ENCODE data around the gene PDE3A.
"Not testable (repeated sequence)": the region's sequence is repeated elsewhere in the genome, so short reads cannot be mapped to it uniquely, and the experiment has no call there.

Gene PDE3A

GRCh38 chr12:20615020-20615419 lies 246.7 kb downstream of the PDE3A start:
- DNase-seq (ENCODE audit: low spot score): not testable (repeated sequence)

GRCh38 chr12:20616093-20616492 lies 247.8 kb downstream of the PDE3A start:
- DNase-seq (ENCODE audit: low spot score): no peak

- DNase-seq (ENCODE audit: low spot score): no peak
Measured at GRCh38 chr12:20620261-20620660, 251.9 kb downstream of the PDE3A start.

GRCh38 chr12:20624718-20625117 lies 256.4 kb downstream of the PDE3A start:
- DNase-seq (ENCODE audit: low spot score): peak; percentile 10

GRCh38 chr12:20625531-20625930 lies 257.2 kb downstream of the PDE3A start:
- DNase-seq (ENCODE audit: low spot score): no peak

GRCh38 chr12:20627001-20627588 lies 258.8 kb downstream of the PDE3A start:
- no peak for DNase-seq (ENCODE audit: low spot score)

GRCh38 chr12:20628226-20628787 lies 260.0 kb downstream of the PDE3A start:
- no peak for DNase-seq (ENCODE audit: low spot score)

GRCh38 chr12:20628999-20629398 lies 260.7 kb downstream of the PDE3A start:
- DNase-seq (ENCODE audit: low spot score): no peak

GRCh38 chr12:20629414-20630156 lies 261.2 kb downstream of the PDE3A start:
- DNase-seq (ENCODE audit: low spot score): no peak

GRCh38 chr12:20631711-20632110 lies 263.4 kb downstream of the PDE3A start:
- DNase-seq (ENCODE audit: low spot score): peak; percentile 35

GRCh38 chr12:20641106-20641505 lies 272.8 kb downstream of the PDE3A start:
- no peak for DNase-seq (ENCODE audit: low spot score)

GRCh38 chr12:20643822-20644221 lies 275.5 kb downstream of the PDE3A start:
- DNase-seq (ENCODE audit: low spot score): no peak

GRCh38 chr12:20646239-20646827 lies 278.0 kb downstream of the PDE3A start:
- DNase-seq (ENCODE audit: low spot score): peak; percentile 62

GRCh38 chr12:20653871-20654270 lies 285.5 kb downstream of the PDE3A start:
- DNase-seq (ENCODE audit: low spot score): no peak

GRCh38 chr12:20656600-20656999 lies 288.3 kb downstream of the PDE3A start:
- DNase-seq (ENCODE audit: low spot score): no peak

- no peak for DNase-seq (ENCODE audit: low spot score)
Measured at GRCh38 chr12:20657496-20657895, 289.2 kb downstream of the PDE3A start.

GRCh38 chr12:20681334-20681733 lies 313.0 kb downstream of the PDE3A start:
- no peak for DNase-seq (ENCODE audit: low spot score)

GRCh38 chr12:20695232-20695631 lies 326.9 kb downstream of the PDE3A start, which contains the start of gene SLCO1C1:
Gene SLCO1C1, plus strand, starts transcription at chr12:20695332. Its CDS starts 4,245 bp downstream, at chr12:20699577.
- no peak for DNase-seq (ENCODE audit: low spot score)

GRCh38 chr12:20696181-20696905 lies 328.0 kb downstream of the PDE3A start:
- no peak for DNase-seq (ENCODE audit: low spot score)

GRCh38 chr12:20701106-20701505 lies 332.8 kb downstream of the PDE3A start:
- no peak for DNase-seq (ENCODE audit: low spot score)

GRCh38 chr12:20704860-20705259 lies 336.5 kb downstream of the PDE3A start:
- no peak for DNase-seq (ENCODE audit: low spot score)

GRCh38 chr12:20711846-20712245 lies 343.5 kb downstream of the PDE3A start:
- no peak for DNase-seq (ENCODE audit: low spot score)

Data from GM03348 (cell line).